Effector CD4-positive, alpha-beta T cell (primary cell): ENCODE measurements around the gene GZMM.
A peak's percentile ranks its signal among the peaks of the same experiment; 100 is the strongest.

Experiments
- DNase-seq: peaks from one replicate; pipeline ENCODE4 v3.0.0-alpha.2; 2020

The GZMM gene

DNA sequence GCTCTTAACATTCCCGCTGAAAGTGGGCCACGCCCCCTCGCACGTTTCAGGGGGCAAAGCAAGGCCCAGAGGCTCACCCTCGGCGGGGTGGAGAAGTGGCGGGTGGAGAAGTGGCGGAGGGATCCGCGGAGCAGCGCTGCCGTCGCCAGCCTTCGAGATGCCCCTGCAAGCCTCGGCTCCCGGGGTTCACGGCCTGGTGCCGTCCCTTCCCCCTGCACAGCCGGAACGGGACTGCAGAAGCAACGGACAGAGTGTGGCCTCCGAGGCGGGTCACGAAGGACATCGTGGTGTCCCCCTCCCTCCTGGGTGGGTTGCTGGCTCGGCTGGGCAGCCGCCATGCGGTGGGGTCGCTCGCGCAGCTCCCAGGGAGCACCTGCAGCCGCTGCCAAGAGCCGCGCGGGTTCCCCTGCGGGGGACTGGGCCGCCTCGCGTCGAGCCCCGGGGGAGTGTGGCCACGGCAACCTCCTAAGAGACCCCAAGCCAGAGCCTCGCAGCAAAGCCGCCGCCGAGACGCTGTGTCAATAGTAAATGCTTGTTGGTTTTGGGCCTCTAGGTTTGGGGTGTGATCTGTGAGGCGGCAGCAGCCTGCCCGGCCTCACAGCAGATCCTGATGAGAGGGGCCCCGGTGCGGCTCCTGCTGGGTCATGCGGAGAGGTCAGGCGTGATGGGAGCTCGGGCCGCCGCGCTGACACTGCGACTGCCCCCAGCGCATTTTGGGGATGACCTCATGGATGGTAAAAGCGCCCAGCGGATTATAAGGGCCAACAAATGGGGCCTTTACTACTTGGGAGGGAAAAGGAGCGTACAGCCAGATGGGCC is 31.1 kb upstream of the GZMM start:
- DNase-seq: no peak

DNA sequence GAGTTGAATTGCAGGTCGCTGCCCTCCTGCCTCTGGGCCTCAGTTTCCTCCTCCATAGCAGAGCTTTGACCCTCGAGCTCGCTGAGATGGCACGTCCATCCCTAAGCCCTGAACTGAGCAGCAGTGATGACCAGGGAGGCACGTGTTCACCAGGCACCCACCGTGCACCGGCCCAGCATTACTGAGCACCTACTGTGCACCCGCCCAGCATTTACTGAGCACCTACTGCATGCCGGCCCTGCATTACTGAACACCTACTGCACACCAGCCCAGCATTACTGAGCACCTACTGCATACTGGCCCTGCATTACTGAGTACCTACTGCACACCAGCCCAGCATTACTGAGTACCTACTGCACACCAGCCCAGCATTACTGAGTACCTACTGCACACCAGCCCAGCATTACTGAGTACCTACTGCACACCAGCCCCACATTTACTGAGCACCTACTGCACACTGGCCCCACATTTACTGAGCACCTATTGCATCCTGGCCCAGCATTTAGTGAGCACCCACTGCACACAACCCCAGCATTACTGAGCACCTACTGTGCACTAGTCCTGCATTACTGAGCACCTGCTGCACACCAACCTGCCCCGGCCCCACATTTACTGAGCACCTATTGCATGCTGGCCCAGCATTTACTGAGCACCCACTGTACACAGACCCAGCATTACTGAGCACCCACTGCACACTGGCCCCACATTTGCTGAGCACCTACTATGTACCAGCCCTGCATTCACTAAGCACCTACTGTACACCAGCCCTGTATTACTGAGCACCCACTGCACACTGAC is 30.3 kb upstream of the GZMM start:
- DNase-seq: no peak

DNA sequence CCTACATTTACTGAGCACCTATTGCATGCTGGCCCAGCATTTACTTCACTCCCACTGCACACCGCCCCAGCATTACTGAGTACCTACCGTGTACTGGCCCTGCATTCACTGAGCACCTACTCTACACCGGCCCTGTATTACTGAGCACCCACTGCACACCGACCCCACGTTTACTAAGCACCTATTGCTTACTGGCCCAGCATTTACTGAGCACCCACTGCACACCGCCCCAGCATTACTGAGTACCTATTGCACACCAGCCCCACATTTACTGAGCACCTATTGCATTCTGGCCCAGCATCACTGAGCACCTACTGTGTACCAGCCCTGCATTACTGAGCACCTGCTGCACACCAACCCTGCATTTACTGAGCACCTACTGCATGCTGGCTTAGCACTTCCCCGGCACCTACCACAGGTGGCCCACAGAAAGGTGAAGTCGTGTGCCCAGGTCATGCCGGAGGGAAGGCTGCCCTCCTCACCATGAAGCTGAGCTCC is 29.6 kb upstream of the GZMM start:
- DNase-seq: no peak

DNA sequence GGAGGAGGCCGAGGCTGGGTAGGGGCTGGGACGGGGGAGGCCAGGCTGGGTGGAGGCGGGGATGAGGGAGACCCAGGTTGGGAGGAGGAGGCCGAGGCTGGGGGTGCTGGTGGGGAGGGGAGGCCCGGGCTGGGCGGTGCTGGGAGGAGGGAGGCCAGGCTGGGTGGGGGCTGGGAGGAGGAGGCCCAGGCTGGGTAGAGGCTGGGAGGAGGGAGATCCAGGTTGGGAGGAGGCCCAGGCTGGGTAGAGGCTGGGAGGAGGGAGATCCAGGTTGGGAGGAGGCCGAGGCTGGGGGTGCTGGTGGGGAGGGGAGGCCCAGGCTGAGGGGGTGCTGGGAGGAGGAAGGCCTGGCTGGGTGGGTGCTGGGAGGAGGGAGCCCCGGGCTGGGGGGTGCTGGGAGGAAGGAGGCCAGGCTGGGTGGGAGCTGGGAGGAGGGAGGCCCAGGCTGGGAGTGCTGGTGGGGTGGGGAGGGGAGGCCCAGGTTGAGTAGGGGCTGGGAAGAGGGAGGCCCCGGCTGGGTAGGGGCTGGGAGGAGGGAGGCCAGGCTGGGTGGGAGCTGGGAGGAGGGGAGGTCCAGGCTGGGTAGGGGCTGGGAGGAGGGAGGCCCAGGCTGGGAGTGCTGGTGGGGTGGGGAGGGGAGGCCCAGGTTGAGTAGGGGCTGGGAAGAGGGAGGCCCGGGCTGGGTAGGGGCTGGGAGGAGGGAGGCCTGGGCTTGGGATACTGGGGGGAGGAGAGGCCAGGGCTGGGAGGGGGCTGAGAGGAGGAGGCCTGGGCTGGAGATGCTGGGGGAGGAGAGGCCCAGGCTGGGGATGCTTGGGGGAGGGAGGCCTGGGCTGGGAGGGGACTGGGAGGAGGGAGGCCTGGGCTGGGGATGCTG is 25.9 kb upstream of the GZMM start:
- DNase-seq: no peak

DNA sequence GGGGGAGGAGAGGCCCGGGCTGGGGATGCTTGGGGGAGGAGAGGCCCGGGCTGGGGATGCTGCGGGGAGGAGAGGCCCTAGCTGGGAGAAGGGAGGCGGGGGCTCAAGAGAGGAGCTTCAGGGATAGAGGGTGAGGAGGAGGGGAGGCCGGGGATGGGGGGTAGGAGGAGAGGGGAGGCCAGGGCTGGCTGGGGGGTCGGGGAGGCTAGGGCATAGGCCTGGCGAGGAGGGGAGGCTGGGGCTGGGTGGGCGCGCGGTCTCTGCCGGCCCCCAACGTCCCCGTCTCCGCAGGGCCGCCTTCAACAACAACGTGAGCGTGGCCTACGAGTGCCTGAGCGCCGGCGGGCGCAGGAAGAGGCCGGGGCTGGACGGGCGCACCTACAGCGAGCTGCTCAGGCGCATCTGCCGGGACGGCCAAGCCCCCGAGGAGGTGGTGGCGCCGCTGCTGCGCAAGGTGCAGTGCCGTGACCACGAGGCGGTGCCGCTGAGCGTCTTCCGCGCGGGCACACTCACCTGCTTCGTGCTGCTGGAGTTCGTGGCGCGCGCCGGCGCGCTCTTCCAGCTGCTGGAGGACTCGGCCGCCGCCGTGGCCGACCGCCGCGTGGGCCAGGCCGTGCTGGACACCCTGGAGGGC is 25.1 kb upstream of the GZMM start:
- DNase-seq: peak; percentile 56

DNA sequence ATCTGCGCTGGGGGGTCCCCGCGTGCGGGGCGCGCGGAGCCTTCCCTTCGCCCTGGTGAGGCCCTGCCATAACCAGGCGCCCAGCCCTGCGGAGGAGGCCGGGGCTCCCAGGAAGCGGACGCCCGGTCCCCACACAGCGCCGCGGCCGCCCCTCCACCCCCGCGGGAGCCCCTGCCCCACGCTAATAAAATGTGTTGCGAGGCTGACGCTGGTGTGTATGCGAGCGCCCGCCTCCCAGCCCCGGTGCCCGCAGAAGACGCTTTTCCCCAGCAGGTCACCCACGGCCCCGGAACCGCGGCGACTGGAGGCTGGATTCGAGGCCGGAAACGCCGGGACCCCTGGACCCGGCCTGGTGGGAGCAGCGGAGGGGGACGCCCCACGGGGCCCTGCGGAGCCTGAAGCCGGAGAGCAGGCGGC is 24.4 kb upstream of the GZMM start:
- DNase-seq: no peak

DNA sequence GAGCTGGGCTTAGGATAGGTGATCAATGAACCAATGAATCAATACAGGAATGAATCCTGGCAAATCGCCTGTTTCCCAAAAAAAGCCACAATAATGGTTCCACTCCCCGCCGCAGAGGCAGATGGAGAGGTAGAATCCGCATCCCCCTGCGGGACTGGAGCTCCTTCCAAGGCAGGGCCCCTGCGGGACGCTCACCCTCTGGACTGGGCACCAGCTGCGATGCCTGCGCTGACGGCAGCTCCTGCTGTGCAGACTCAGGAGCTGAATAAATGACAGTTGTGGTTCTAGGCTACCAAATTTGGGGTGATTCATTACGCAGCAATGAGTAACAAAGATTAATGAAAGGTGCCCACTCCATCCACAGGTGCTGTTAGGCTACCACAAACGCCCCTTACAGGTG is 21.1 kb upstream of the GZMM start:
- DNase-seq: no peak

DNA sequence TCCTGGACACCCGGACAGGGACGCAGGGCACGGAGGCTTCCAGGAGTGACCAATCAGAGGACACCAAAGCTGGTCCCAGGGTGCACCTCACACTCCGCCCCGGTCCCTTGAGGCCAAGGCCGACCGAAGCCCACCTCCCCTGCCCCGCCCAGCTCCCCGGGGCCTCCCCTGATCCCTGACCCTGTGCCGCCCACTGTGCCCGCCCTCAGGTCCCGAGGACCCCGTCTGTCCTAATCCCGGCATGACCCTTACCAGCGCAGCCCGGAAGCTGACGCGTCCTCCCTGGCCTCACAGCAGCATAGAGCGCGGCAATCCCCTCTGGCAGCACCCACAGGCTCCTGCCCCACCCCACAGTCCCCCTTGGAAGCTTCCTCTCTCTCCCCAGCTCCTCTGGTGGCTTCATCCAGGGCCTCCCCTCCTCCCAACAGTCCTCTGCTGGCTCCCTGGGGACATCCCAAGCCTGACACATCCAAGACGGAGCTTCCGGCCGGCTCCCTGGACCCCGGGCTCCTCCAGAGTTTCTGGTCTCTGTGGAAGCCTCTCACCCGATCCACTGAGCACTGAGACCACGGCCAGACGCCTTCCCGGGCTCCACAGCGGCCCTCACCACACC is 19.7 kb upstream of the GZMM start:
- no peak for DNase-seq

DNA sequence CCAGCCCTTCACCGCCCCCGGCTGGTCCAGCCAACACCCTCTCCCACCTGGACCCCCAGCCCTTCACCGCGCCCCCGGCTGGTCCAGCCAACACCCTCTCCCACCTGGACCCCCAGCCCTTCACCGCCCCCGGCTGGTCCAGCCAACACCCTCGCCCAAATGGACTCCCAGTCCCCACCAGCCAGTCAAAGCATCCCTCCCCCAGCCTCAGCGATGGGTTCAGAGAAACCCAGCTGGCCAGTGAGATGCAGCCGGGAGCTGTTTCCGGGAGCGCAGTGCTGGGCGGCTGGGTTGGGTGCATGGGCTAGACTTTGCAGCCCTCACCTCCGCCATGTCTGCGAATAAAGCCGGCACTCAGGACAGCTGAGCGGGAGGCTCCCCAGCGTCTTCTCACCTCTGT is 18.8 kb upstream of the GZMM start:
- no peak for DNase-seq

DNA sequence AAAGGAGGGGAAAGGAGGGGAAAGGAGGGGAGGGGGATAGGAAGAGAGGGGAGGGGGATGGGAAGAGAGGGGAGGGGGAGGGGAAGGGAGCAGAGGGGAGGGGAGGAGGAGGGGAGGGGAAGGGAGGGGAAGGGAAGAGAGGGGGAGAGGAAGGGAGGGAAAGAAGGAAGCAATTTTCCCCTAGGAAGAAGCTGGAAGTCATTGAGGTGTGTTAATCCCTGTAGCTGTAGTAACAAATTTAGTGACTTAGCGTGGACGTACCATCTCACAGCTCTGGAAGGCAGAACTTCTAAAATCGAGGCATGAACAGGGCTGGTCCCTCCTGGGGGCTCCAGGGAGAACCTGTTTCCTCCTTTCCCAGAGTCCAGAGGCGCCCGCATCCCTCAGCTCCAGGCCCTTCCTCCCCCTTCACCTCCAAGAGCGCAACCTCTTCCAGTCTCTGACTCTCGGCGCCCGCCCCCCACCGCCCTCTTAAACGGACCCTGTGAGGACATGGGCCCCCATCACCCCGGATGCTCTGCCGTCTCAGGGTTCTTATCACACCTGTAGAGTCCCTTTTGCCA is 17.9 kb upstream of the GZMM start:
- no peak for DNase-seq

DNA sequence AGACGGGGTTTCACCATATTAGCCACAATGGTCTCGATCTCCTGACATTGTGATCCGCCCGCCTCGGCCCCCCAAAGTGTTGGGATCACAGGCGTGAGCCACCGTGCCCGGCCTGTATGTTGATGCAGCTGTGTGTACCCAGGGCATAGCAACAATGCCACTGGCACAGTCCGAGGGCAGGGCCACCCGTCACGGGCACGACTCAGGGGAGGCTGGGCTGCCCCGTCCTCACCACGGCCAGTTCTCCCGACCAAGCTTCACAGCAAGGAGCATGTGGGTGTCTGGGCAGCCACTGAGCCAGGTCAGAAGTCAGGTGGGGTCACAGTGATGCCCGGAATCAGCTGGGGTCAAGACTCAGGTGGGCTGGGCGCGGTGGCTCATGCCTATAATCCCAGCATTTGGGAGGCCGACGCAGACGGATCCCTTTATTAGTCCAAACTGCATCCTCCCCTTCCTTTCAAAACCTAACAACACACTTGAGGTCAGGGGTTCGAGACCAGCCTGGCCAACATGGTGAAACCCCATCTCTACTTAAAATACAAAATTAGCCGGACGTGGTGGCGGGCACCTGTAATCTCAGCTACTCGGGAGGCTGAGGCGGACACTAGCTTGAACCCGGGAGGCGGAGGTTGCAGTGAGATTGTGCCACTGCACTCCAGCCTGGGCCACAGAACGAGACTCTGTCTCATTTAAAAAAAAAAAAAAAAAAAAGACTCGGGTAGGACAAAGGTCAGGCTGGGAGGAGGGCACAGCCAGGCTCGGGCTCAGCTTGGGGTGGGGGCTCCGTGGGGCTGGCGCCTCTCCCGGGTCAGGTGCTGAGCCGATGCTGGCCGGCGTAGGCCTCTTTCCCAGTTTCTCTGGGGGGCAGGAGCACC is 13.5 kb upstream of the GZMM start:
- no peak for DNase-seq

DNA sequence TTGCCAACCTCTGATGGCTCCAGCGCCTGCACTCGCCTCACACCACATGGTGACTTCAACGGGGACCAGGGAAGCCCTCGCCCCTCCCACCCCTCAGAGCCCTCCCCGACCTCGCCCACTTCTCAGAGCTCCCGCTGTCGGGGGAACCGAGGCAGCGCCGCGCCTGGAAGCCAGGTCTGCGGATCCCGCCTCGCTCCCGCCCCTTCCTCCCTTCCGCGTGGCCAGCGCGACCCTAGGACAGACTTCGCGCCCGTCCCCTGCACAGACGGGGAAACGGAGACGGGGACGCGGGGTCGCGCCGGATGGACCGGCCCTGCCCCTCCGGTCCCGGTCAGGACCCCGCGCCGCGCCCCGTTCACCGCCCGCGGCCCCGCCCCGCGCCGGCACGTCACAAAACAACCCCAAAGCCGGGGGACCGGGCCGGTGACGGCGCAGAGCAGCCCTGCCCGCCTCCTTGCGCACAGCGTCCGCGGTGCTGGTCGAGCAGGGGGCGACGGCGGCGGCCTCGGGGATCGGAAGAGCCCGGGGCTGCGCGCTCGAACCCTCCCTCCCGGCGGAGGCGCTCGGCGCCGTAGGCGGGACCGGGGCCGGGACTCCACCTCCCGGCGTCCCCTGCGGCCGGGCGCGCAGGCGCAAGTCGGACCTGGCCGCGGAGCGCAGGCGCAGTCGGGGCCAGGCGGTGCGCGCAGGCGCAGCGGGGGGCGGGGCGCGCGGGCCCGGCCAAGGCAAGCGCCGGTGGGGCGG is 12.7 kb upstream of the GZMM start:
- DNase-seq: peak; percentile 82

DNA sequence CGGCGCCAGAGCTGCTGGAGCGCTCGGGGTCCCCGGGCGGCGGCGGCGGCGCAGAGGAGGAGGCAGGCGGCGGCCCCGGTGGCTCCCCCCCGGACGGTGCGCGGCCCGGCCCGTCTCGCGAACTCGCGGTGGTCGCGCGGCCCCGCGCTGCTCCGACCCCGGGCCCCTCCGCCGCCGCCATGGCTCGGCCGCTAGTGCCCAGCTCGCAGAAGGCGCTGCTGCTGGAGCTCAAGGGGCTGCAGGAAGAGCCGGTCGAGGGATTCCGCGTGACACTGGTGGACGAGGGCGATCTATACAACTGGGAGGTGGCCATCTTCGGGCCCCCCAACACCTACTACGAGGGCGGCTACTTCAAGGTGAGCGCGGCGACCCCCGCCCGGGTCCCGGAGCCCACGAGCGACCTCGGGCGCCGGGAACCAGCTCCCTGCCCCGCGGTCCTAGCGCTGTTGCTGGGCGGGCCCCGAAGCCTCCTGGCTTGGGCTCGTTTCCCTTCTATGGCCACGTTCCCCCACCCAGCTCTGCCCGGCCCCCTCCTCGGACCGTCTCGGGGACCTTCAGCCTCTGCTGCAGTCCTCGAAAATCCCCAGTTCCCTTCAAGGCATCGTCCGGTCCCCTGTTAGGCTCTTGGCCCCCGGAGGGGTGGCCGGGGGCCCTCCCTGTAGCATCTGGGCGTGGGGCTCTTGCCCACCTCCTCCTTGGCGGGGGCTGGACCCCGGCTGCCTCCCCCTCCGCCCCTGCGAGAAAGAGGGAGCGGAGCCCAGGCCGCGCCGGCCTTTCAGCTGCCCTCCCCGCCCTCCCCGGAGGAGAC is 11.9 kb upstream of the GZMM start, which contains the start of gene CDC34:
CDC34 (plus strand) TSS at position 8 of the 808 bp plus-strand sequence; CDS start at position 180, 172 bp downstream.
- DNase-seq: no peak

DNA sequence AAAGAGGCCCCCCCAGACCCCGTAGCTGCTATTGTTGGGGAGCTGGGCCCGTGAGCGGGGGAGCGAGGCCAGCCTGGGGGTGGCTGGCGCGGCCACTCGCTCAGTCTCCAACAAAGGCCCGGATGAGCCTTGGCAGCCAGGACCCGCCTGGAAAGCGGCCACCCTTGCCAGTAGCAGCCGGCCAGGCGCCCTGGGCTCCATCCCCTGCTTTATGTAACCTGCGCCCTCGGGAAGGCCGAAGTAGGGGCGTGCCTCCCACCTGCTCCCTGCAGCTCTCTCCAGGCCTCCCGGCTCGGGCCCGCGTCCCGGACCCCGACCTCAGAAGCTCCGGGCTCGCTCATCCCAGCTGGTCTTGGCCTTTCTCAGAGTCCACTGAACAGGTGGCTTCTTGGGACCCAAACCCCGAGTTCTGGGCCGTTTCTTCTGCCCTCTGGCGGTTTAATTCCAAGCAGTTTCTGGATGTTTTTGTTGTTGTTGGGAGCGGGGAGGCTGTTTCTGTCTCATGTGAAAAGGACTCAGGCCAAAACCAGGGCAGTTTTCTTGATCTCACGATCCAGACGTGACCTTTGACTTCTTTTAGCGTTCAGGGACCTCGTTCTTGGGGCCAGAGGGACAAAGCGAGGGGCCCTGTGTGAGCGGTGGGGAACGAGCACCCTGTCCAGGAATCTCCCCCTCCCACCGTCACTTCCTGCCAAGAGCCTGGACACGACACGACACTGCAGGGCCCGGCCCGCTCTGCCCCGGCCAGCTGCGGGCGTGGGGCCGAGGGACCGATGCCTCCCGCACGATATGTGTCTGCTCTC is 11.1 kb upstream of the GZMM start:
- DNase-seq: peak; percentile 38

DNA sequence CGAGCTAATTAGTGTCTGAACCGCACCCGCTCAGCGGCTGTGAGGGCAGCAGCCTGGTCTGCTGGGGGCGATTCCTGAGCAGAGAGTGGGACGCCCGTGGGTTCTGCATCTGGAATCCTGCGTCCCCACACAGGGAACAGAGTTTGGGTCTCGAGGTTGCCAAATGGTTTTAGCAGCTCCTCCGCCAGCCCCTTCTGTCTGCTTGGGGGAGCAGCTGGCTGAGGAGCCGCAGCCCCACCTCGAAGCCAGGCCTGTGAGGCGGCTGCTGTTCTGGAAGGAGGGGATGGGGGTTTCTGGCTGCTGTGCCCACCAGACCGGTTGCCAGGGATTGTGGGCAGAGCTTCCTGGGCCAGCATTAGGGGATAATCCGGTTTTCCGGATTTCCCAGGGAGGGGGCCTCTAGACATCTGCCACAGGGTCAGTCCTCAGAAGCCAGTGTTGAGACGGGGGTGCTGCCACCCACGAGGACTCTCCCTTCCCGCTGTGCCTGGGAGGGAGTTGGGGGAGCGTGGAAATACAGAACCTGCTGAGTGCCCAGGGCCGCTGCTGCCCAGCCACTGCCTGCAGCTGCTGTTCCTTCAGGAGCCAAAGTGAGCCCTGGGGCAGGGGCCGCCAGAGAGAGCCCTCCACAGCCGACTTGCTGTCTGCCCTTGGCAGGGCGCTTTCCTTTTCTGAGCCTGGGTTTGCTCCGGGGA is 10.3 kb upstream of the GZMM start:
- DNase-seq: no peak

DNA sequence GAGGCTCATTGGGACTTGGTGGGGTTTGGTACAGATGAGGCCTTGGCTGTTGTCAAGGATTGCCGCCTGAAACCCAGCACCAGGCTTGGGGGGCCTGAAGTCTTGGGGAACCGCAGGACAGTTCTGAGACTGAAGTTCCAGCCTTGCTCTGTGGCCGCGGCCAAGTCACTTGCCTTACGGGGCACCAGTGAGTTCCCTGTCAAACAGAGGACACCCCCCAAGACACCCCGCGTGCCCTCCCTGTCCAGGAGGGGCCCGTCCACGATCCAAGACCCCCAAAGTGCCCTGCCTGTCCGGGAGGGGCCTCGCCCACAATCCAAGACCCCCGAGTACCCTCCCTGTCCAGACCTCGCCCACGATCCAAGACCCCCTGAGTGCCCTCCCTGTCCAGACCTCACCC is 9.8 kb upstream of the GZMM start:
- DNase-seq: no peak
